ENCODE measurements around the gene SORT1. TPM values are rescaled to one million over a fixed set of nuclear protein-coding genes. Genes with fewer than 3 reads are reported as not detected.
A peak's percentile ranks its signal among the peaks of the same experiment; 100 is the strongest.
"Not testable (repeated sequence)": the region's sequence is repeated elsewhere in the genome, so short reads cannot be mapped to it uniquely, and the experiment has no call there.

SORT1 gene
- total and polyA plus RNA-seq, 2 experiments from 2014 or later: 25.0 to 27.6 TPM

DNA sequence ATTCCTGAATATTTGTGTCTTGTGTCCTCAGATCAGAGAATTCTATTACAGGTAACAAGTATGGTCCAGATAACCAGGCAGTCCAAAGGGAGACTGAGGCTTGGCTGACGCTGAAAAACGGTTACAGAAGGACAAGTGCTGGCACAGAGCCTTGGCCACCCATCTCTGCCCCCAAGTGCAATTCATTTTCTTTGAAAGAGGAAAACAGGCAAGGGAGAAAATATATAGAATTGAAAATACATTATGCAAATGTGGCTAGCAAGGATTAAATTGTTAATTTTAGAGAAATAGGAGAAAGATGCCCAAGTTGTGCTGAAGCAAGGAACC lies 1.2 kb downstream of the SORT1 start:
- Histone ChIP-seq H3K27ac (no peak overlapping the region), H3K4me1 (ENCODE audit: low read depth) (peaks cover 50% of the 10 kb centered on the region), H3K27me3 (no peaks in the 10 kb centered on the region), H3K4me3 (peak overlapping the region; percentile 51), H3K36me3 (no peaks in the 10 kb centered on the region), H3K9me3 (ENCODE audit: low read depth) (no peaks in the 10 kb centered on the region)
- DNase-seq (ENCODE audit: low read depth in 1 of 2, low spot score in 1 of 2): no peak
- TF ChIP-seq, protein P1, sequence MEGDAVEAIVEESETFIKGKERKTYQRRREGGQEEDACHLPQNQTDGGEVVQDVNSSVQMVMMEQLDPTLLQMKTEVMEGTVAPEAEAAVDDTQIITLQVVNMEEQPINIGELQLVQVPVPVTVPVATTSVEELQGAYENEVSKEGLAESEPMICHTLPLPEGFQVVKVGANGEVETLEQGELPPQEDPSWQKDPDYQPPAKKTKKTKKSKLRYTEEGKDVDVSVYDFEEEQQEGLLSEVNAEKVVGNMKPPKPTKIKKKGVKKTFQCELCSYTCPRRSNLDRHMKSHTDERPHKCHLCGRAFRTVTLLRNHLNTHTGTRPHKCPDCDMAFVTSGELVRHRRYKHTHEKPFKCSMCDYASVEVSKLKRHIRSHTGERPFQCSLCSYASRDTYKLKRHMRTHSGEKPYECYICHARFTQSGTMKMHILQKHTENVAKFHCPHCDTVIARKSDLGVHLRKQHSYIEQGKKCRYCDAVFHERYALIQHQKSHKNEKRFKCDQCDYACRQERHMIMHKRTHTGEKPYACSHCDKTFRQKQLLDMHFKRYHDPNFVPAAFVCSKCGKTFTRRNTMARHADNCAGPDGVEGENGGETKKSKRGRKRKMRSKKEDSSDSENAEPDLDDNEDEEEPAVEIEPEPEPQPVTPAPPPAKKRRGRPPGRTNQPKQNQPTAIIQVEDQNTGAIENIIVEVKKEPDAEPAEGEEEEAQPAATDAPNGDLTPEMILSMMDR (IDR thresholded peaks at IDR 0.05; ENCODE audit: low read depth, low read length): no peak

DNA sequence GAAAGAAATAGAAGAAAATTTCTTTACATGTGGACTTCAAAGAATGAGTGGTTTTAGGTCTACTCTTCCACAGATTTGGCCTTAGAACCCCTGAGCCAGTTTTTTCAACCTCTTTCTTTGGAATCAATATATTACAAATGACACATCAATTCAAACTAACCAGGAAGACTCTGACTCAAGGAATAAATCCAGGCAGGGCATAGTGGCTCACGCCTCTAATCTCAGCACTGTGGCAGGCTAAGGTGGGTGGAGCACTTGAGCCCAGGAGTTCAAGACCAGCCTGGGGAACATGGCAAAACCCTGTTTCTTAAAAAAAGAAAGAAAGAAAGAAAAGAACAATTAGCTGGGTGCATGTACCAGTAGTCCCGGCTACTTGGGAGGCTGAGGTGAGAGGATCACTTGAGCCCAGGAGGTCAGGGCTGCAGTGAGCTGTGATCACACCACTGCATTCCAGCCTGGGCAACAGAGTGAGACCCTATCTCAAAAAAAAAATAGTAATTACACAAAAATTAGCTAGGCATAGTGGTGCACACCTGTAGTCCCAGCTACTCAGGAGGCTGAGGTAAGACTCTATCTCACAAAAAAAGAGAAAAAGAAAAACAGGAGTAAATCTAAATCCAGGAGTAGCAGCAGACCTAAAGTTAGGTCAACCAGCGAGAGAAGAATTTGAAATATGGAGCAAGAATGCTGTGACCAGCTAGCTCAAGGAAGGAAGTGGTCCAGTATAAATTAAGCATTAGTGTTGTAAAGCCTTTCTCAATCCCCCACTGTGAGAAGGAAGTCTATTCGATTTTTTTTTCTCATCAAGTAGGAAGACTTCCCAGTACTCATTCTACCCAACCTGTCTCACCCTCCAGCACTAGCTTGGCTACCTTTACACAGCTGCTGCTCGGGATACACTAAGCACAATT lies 1.9 kb downstream of the SORT1 start:
- Histone ChIP-seq H3K4me1 (ENCODE audit: low read depth) (peaks cover 56% of the 10 kb centered on the region), H3K9me3 (ENCODE audit: low read depth) (no peaks in the 10 kb centered on the region), H3K36me3 (no peaks in the 10 kb centered on the region), H3K27me3 (no peaks in the 10 kb centered on the region), H3K4me3 (peak overlapping the region; percentile 51), H3K27ac (no peak overlapping the region)
- TF ChIP-seq, protein P1 (IDR thresholded peaks at IDR 0.05; ENCODE audit: low read depth, low read length): no peak
- peak; percentile 30 to 57 for DNase-seq (ENCODE audit: low read depth in 1 of 2, low spot score in 1 of 2)

DNA sequence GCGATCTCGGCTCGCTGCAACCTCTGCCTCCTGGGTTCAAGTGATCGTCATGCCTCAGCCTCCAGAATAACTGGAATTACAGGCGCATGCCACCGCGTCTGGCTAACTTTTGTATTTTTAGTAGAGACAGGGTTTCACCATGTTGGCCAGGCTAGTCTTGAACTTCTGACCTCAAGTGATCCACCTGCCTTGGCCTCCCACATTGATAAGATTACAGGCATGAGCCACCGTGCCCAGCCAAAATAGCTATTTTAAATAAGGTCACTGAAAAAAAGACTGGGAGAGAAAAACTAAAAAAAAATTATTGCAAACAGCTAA lies 2.5 kb downstream of the SORT1 start:
- H3K4me1 ChIP-seq (ENCODE audit: low read depth): peaks cover 61% of the 10 kb centered on the region
- H3K36me3 ChIP-seq; H3K9me3 ChIP-seq (ENCODE audit: low read depth); H3K4me3 ChIP-seq; H3K27me3 ChIP-seq; H3K27ac ChIP-seq; DNase-seq (ENCODE audit: low read depth in 1 of 2, low spot score in 1 of 2): not testable (repeated sequence)

DNA sequence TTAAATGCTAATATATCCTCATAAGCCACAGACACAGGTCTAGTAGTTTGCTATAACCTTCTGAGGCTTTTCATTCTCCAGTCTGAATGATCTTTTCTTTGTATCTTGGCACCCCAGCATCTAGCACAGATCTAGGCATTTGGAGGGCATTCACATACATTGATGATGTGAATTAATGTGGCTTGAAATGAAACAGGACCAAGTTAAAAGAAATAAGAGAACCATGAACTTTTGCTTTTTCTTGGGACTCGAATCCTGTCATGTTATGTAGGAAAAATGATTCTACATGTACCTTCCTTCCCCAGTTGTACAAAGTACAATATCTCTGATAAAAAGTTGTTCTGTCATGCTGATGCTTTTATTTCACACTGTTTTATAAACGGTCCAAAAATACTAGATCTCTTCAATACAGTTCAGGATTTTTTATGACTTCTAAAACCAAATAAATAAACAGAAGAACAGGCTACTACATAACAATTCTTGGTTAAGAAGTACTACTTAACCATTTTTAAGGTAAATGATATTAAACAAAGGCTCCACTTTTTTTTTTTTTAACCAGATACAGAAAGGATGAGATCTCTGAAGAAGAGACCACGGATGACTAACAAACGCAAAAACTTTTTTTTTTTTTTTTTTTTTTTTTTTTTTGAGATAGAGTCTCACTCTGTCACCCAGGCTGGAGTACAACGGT lies 3.0 kb downstream of the SORT1 start:
- no peak for DNase-seq (ENCODE audit: low read depth in 1 of 2, low spot score in 1 of 2)
- no peak overlapping the region for H3K4me3 ChIP-seq
- no peaks in the 10 kb centered on the region for H3K9me3 ChIP-seq (ENCODE audit: low read depth)
- no peak overlapping the region for H3K27ac ChIP-seq
- no peaks in the 10 kb centered on the region for H3K27me3 ChIP-seq
- peaks cover 66% of the 10 kb centered on the region for H3K4me1 ChIP-seq (ENCODE audit: low read depth)
- TF ChIP-seq, protein P1 (IDR thresholded peaks at IDR 0.05; ENCODE audit: low read depth, low read length): no peak
- no peaks in the 10 kb centered on the region for H3K36me3 ChIP-seq

DNA sequence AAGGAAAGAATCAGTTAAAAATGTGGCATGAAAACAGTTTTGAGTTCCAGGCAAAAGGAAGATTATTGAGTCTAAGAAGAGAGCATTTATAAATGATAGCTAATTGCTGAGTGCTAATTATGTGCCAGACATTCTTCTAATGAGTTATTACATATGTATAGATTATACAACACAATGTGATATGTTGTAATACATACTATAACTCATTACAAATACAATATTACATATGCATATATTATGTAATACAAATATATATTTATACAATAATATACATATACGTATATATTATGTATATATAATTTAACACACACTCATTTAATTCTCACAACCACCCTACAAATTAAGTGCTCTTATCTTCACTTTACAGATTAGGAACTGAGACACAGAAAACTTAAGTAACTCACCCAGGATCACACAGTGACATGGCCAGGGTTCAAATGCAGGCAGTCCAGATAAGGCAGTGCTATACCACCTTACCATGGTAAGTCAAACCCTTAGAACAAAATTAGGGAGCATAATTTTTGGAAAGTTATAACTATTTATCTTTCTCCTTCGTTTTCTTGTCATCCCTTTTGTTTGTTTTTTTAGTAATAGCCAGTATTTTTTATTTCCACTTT lies 4.0 kb downstream of the SORT1 start:
- Histone ChIP-seq H3K36me3 (no peaks in the 10 kb centered on the region), H3K27me3 (no peaks in the 10 kb centered on the region), H3K9me3 (ENCODE audit: low read depth) (no peaks in the 10 kb centered on the region), H3K4me3 (no peak overlapping the region), H3K27ac (peak overlapping the region; percentile 91), H3K4me1 (ENCODE audit: low read depth) (peaks cover 69% of the 10 kb centered on the region)
- no peak for DNase-seq (ENCODE audit: low read depth in 1 of 2, low spot score in 1 of 2)
- TF ChIP-seq, protein P1 (IDR thresholded peaks at IDR 0.05; ENCODE audit: low read depth, low read length): no peak
